Measurements from ENCODE around the gene PHACTR1.

- TF ChIP-seq CTCF (IDR thresholded peaks at IDR 0.05) (no peak), POLR2A (IDR thresholded peaks at IDR 0.05) (no peak)
These were observed 346.8 kb downstream of the PHACTR1 start for GRCh38 chr6:13063300-13063918.

All from testis (tissue), 2 donors.